GM12874 (cell line): ENCODE results near the gene MYO1B.

ENCODE experiments used
- TF ChIP-seq, protein P1 (sequence below): IDR thresholded peaks from 2 replicates; pipeline ENCODE4 v1.5.1; 2011; ENCODE audit warnings: low read depth, mild to moderate bottlenecking, control low read depth, low read length, moderate library complexity; ENCODE audit not compliant: insufficient read depth

MYO1B gene

DNA sequence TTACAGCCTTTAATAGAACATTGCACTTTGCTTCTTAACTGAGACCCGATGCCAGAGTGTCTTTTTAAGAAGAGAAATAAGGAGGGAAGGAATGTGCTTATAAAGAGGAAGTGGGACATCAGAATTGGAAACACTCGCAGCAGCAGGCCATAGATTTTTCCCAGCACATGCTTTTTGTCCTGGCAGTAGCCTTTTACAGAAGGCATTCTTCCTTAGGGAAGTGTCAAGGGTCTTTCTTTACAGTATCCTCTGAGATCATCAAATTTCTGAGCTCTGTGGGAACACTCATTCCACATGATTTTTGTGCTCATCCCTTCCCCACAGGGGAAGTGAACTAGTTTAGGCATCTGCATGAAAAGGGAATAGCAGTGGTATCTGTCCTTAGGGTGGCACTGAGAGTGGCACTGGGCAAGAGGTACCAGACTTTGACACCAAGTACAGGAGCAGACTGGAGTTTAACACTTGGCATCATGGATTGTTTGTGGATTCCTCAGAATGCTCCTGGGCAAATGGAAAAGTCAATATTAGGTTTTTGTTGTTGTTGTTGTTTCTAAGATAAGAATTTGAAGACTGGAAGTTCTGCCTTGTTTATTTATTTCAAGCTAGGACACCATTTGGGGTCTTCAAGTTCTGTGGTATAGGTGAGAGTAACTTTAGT, 4.1 kb downstream of the MYO1B start:
- TF ChIP-seq, protein P1, sequence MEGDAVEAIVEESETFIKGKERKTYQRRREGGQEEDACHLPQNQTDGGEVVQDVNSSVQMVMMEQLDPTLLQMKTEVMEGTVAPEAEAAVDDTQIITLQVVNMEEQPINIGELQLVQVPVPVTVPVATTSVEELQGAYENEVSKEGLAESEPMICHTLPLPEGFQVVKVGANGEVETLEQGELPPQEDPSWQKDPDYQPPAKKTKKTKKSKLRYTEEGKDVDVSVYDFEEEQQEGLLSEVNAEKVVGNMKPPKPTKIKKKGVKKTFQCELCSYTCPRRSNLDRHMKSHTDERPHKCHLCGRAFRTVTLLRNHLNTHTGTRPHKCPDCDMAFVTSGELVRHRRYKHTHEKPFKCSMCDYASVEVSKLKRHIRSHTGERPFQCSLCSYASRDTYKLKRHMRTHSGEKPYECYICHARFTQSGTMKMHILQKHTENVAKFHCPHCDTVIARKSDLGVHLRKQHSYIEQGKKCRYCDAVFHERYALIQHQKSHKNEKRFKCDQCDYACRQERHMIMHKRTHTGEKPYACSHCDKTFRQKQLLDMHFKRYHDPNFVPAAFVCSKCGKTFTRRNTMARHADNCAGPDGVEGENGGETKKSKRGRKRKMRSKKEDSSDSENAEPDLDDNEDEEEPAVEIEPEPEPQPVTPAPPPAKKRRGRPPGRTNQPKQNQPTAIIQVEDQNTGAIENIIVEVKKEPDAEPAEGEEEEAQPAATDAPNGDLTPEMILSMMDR = no peak

DNA sequence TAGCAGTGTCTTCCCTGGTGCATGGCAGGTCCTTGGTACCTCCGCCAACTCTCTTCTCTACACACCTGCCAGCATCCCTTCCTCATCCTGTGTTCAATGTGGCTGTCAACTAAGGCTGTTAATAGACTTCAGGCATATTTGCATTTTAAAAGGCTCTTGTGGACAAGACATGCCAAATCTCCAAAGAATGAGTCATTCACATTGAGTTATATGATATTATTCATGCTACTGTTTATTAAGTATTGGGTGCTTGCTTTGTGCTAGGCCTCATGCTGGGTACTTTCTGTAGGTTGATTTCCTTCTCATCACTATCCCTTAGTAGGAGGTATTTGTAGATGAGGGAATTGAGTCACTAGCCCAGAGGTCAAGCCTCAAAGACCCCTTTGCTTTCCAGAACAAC, 5.2 kb downstream of the MYO1B start:
- TF ChIP-seq, protein P1 = no peak

DNA sequence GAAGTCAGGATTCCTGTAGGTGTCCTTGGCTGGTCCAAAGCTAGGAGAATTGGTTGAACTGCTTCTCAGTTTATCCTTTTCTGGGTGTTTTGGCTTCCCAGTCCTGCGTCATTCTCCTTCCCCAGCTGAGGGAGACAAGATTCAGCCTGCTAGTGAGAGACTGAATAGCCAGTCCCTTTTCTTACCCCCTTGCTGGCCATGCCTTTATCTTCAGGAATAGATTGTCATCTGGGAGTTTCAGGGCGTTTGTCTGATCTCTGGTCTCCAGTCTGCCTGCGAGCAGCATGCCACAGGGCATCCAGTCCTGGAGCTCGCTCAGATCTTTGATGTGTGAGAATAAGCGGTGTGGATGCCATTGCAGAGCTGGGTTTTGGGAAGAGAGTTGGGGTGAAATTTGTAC, 5.8 kb downstream of the MYO1B start:
- TF ChIP-seq, protein P1 = no peak

DNA sequence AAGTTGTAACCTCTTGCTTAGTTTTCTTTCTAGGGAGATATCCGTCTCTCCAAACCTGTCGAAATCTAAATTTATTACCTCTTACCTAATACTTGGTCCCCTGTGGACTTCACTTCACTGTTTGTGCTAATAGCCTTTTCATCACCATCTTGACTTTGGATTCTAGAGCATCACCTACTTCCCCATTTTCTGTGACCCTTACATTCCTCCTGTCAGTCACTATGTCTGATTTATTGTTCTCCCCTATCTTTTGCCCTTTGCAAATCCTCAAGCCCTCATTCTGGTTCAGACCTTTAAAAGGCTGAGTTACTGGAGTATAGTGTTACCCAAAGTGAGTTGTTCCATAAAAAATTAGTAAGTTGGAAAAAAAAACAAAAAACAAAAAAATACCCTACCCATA, 7.5 kb downstream of the MYO1B start:
- TF ChIP-seq, protein P1 = no peak

DNA sequence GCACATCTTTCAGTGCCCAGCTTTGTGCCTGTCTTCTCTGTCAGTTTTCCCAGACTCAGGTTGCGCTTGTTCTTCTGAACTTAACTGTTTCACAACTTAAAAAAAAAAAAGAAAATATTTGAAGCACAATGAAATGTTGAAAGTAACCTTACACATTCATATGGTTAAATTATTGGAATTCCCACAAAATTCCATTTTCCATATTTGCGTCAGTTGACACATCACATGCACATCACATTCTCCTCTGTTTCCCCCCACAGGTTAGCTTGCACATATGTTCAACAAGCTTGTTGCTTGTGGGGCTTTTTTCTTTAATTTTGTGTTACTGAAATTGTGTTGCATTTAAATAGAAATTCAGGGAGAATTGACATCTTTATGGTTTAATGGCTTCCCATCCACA, 8.3 kb downstream of the MYO1B start:
- TF ChIP-seq, protein P1 = no peak

DNA sequence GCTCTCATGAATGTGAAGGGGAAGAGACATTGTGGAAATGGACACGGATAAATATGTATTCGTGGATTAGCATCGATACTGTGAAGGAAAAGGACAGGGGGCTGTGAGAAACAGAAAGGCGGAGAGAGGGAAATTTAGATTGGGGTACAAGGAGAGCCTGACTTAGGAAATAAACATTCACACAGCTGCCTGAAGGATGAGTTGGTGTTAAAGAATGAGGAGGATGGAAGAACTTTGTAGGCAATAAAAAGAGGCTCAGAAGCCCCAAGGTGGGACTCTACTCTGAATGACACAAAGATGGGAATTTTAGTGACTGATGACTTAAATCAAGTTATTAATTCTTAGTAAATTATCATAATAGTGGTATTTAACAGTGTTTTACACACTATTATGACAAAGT, 10.1 kb downstream of the MYO1B start:
- TF ChIP-seq, protein P1 = no peak

DNA sequence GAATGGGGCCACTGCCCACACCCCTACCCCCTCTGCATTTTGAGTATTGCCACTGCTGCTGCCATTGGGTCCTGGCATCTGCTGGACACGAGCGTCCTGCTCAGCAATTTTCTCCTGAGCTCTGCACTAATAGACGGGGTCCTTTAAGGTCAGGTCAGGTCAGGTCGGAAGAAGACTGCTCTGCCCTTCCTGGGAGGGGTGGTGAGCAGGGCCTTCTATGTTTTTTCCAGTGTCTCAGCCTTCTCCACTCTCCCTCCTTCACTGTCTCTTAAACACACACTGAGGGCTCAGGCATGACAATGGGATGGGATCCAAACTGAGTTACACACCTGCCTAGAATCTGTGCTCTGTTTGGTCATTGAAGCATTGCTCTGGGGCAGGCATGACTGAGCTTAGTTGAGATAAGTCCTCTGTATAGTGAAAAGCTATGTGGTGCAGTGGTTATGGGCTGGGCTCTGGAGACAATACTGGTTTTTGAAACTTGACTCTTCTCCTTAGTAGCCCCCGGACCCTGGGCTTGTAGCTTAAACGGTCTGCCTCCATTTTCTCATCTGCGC, 10.6 kb downstream of the MYO1B start:
- TF ChIP-seq, protein P1 = no peak
